ENCODE measurements around the gene HKDC1.

- TF ChIP-seq EZH2phosphoT487 (IDR thresholded peaks at IDR 0.05; ENCODE audit: borderline replicate concordance) = no peak
- no peak for TF ChIP-seq MAX (IDR thresholded peaks at IDR 0.05)
- TF ChIP-seq, protein P1, sequence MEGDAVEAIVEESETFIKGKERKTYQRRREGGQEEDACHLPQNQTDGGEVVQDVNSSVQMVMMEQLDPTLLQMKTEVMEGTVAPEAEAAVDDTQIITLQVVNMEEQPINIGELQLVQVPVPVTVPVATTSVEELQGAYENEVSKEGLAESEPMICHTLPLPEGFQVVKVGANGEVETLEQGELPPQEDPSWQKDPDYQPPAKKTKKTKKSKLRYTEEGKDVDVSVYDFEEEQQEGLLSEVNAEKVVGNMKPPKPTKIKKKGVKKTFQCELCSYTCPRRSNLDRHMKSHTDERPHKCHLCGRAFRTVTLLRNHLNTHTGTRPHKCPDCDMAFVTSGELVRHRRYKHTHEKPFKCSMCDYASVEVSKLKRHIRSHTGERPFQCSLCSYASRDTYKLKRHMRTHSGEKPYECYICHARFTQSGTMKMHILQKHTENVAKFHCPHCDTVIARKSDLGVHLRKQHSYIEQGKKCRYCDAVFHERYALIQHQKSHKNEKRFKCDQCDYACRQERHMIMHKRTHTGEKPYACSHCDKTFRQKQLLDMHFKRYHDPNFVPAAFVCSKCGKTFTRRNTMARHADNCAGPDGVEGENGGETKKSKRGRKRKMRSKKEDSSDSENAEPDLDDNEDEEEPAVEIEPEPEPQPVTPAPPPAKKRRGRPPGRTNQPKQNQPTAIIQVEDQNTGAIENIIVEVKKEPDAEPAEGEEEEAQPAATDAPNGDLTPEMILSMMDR (IDR thresholded peaks at IDR 0.05 in 2 of 3, conservative IDR thresholded peaks at IDR 0.05 in 1 of 3; ENCODE audit: borderline replicate concordance in 1 of 3, insufficient read depth in 1 of 3, low read depth in 2 of 3, low read length in 2 of 3) = no peak
These were observed 59.0 kb downstream of the HKDC1 start for GRCh38 chr10:69279110-69279509.
